Activated T-helper 17 cell treated with anti-CD3 and anti-CD28 coated beads, Interleukin-2, amount 50 U/mL, for 72 hours (primary cell): Measurements from ENCODE around the gene LMX1B. TPM values are rescaled to one million over a fixed set of nuclear protein-coding genes. Genes with fewer than 3 reads are reported as not detected.

Experiments
- ATAC-seq: fragments of 150-1000 bp; cut with Tn5 transposase; replicated peaks from 2 replicates; pipeline ENCODE4 v1.10.0; 2021; ENCODE audit warnings: mild to moderate bottlenecking, moderate library complexity
- H3K27ac Mint-ChIP-seq: one replicate; pipeline ENCODE4 v1.8.0; 2022; ENCODE audit warnings: mixed read lengths
- H3K27me3 Mint-ChIP-seq: one replicate; pipeline ENCODE4 v1.8.0; 2022; ENCODE audit warnings: mixed read lengths
- H3K36me3 Mint-ChIP-seq: one replicate; pipeline ENCODE4 v1.8.0; 2022; ENCODE audit warnings: low read depth, mild to moderate bottlenecking, mixed read lengths
- H3K4me1 Mint-ChIP-seq: one replicate; pipeline ENCODE4 v1.8.0; 2022; ENCODE audit warnings: mixed read lengths
- H3K4me3 Mint-ChIP-seq: one replicate; pipeline ENCODE4 v1.8.0; 2022; ENCODE audit warnings: mild to moderate bottlenecking, mixed read lengths
- H3K9me3 Mint-ChIP-seq: one replicate; pipeline ENCODE4 v1.8.0; 2022; ENCODE audit warnings: mixed read lengths
- total RNA-seq, 2 donors: library from RNA; stranded (reverse); gene quantifications; one replicate each; pipeline ENCODE4 v1.2.3, GENCODE V29; 2022

LMX1B gene
- total RNA-seq, 2 donors from 2014 or later = not detected

DNA sequence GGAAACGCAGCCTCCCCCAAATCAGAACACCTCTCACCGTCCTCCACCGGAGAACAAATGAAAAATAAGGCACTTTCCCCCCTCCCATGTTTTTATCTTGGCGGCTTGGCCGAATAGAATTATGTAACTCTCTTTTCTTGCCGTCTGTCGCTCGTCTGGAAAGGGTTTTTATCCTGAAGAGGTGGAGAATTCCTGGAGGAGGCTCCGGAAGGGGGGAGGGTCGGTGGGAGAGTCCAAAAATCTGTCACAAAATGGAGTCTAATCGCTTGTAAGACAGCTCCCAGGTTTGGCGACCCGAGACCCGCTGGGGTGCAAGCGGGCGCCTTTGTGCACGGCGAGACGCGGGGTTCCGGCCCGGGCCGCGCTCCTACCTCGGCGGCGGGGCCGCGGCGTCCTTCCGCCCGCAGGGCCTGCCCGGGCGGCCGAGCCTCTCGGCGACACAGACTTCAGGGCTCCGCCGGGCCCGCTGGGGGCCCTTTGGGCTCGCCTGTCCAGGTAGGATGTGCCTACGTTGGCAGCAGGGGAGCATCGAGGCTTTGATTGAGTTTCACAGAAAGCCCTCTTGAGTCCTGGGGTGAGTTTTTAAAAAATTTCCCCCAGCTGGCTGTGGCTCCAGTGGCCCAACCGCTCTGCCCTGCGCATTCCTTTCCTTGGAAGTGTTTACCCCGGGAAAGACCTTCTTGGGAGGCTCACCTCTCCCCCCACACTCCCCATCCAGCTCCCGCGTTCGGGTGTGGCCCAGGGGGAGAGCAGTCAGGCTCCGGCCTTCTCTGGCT, 5.0 kb downstream of the LMX1B start:
- Mint-ChIP-seq H3K27me3 (peaks cover 49% of the 10 kb centered on the region), H3K4me3 (no peak overlapping the region), H3K4me1 (no peaks in the 10 kb centered on the region), H3K27ac (no peak overlapping the region), H3K36me3 (no peaks in the 10 kb centered on the region), H3K9me3 (no peaks in the 10 kb centered on the region)
- no peak for ATAC-seq

DNA sequence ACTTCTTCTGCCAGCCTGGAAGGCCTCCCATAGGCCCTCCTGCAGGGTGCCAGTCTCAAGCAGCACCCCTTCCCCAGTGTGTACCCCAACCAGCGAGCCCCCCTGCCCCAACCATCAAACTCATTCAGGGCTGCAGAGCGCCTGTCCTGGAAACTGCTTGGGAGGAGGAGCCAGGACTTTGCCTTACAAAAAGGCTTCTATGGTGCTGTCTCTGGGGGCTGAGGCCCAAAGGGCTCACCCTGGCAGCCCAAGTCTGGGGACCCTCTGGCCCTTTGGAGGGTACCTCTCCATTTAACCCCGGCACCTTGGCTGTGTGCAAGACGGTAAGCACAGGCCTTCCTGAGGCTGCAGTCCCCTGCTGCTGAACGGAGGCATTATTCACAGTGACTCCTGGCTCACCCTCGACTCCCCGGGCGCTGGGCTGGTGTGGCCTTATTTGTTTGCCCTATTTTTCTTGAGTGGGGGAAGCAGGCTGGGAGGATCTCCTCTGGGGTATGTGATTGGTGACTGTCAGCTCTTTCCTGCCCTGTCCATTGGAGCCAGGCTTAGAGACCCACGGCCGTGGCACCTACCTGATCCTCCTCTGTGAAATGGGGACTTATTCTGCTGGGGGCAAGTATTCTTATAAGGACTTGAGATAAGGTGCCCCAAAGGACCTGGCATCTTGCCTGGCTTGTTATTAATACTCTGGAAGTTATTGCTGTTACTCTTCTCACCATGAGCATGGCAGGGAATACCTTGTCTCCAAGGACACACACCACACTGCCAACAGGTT, 5.8 kb downstream of the LMX1B start:
- Mint-ChIP-seq H3K27ac (no peak overlapping the region), H3K36me3 (no peaks in the 10 kb centered on the region), H3K27me3 (peaks cover 48% of the 10 kb centered on the region), H3K9me3 (no peaks in the 10 kb centered on the region), H3K4me3 (no peak overlapping the region), H3K4me1 (no peaks in the 10 kb centered on the region)
- no peak for ATAC-seq

DNA sequence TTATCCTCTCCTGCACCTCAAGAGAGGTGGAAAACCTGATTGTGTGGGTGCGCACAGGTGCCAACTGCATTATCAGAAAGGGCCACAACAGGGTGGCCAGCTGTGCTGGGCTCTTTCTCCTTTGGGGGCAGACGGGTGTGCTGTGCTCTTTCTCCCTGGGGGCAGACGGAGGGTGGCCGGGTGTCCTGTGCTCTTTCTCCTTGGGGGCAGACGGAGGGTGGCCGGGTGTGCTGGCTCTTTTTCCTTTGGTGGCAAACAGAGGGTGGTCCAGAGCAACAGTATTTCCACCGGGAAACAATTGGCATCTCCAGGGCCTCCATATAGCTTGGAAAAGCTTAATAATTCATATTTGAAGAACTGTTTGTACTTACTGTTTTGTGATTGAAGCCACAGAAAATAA, 6.8 kb downstream of the LMX1B start:
- H3K9me3 Mint-ChIP-seq = no peaks in the 10 kb centered on the region
- no peak overlapping the region for H3K4me3 Mint-ChIP-seq
- no peak overlapping the region for H3K27ac Mint-ChIP-seq
- H3K27me3 Mint-ChIP-seq = peaks cover 51% of the 10 kb centered on the region
- H3K4me1 Mint-ChIP-seq = no peaks in the 10 kb centered on the region
- no peak for ATAC-seq
- H3K36me3 Mint-ChIP-seq = no peaks in the 10 kb centered on the region

DNA sequence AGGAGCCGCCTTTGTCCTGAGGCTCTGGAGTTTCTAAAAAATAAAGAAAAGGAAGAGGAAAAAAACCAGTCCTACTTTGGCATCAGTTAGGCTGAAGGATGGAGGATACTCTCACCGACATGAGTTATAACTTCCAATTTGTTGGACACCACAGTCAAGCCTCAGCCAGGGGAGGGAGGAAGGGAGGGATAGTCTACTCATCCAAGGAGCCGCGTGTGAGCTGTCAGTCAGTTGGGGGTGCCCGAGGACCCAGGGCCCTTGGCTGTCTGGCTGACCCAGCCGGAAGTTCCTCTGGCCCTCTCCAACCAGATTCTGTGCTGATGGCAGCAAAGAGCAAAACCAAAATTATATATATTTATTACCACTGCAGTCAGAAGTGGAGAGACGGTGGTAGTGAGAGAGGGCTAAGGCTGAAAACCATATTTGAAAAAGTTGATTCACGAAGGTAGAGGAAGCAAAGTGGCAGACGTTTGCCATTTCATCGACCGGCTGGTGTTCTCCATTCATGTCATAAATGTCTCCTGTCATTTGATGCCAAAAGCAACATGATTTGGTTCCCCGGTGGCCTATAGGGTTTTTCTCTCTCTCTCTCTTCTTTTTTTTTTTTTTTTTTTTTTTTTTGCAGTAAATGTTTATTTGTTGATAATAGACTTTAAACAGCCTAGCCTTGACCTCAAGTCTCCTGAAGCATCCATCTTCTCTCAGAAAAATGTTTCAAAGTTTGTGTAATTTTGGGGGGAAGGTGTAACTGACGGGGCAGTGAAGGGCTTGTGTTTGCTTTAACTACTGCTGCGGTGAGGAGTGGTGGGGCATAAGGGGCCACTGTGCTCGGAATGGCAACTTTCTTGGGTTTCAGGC, 7.6 kb downstream of the LMX1B start:
- Mint-ChIP-seq H3K27ac (no peak overlapping the region), H3K9me3 (no peaks in the 10 kb centered on the region), H3K4me3 (no peak overlapping the region), H3K36me3 (no peaks in the 10 kb centered on the region), H3K4me1 (no peaks in the 10 kb centered on the region), H3K27me3 (peaks cover 53% of the 10 kb centered on the region)
- ATAC-seq = no peak

DNA sequence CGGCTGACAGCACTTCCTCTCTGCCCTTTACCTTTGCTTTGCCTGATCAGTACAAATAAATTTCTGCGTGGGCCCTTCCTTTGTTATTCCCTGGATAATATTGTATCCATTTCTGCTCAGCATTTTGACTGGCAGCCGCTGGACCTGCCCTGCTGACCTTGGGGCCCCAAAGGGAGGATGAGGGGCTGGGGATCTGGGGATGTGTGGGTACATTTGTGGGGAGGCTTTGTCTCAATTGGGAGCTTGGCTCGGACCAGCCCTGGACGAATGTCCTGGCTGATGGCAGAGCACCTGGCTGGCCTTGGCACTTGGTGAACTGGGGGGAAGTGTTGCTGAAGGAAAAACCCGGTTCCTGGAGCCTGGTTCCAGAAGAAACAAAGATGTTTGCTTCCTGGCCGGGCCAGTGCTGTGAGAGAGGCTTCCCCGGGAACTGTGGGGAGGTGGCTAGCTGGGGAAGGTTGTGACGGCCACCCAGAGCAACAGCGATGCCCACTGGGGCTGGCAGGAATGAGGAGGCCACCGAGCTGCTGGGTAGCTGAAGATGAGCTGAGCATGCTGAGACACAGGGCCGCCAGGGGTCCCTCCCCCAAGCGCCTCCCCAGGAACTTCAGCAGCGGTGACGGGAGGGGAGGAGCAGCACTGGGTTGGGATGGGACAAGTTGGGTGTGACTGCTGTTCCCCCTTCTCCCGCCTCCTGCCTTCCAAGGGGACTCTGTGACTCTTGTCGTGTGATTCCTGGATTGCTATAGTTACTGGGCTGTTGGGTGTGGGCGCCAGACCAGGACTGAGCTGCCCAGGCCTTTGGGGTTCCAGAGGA, 8.4 kb downstream of the LMX1B start:
- Mint-ChIP-seq H3K36me3 (no peaks in the 10 kb centered on the region), H3K4me3 (no peak overlapping the region), H3K27ac (no peak overlapping the region), H3K27me3 (peaks cover 50% of the 10 kb centered on the region), H3K9me3 (no peaks in the 10 kb centered on the region), H3K4me1 (no peaks in the 10 kb centered on the region)
- ATAC-seq = no peak

DNA sequence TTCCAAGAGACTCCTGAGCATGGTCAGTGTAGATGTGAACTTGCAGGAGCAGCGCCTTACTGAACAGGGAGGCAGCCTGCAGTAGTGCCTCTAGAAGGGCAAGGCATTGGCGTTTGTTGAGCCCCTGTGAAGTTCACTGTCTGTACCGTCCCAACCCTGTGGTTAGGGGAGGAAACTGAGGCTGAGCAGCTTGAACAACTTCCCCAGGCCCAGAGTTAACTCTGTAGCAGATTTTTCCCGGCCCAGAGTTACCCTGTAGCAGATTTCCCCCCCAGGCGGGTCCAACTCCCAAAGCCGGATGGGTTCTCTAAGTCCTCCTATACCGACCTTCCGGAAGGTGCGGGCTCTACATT, 9.6 kb downstream of the LMX1B start:
- H3K27me3 Mint-ChIP-seq = peaks cover 58% of the 10 kb centered on the region
- ATAC-seq = no peak
- H3K4me1 Mint-ChIP-seq = no peaks in the 10 kb centered on the region
- H3K4me3 Mint-ChIP-seq = no peak overlapping the region
- no peak overlapping the region for H3K27ac Mint-ChIP-seq
- no peaks in the 10 kb centered on the region for H3K9me3 Mint-ChIP-seq
- no peaks in the 10 kb centered on the region for H3K36me3 Mint-ChIP-seq

DNA sequence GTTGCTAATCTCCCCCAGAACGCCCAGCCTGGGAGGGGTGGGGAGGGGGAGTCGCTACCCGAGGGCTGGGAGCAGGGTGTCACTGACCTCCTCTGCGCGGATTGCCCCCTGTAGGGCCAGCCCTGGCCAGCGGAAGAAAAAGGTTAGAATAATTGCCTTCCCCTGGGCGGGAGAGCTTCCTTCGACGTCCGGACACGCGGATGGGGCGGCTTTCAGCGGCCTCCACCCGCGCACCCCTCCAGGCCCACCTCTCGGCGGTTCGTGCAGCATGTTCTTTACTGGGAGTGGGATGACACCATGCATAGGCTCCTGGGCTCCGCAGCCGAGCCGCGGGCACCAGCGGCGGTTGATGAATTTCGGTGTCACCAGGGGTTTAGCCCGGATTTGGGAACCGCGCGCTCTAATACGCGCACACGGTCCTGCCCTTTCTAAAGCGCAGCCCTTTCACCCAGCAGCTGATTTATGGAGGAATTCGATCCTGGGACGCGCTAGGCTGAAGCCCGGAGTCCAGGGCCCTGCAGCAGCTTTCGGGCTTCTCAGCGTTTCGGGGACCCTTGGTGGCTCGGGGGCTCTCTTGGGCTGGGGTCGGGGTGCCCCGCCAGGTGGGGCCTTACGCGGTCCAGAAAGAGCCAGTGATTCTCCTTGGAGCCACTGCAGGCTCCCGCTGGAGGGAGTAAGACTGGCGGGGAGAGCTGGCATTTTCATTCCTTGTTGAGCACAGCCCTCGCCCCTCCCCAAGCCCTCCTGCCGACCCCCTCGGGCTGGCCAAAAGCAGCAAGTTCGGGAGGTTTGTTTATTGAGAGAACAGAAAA, 10.1 kb downstream of the LMX1B start:
- Mint-ChIP-seq H3K27me3 (peaks cover 63% of the 10 kb centered on the region), H3K27ac (no peak overlapping the region), H3K4me3 (no peak overlapping the region), H3K4me1 (no peaks in the 10 kb centered on the region), H3K36me3 (no peaks in the 10 kb centered on the region), H3K9me3 (no peaks in the 10 kb centered on the region)
- no peak for ATAC-seq

DNA sequence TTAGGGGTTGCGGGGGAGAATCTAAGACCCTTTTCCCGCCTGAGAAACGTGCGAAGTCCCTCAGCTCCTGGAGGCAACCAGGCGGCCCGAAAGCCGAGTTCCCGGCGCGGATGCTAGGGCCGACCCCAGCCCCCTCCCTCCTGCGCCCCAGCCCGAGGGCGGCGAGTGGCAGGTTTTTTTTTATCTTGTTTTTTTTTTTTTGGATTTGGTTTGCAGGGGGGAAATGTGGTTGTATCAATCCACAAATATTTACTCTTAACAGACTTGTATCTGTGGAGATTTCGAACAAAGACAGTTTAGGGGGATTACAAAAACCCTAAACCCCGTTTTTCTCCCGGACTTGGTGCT, 10.7 kb downstream of the LMX1B start:
- Mint-ChIP-seq H3K36me3 (no peaks in the 10 kb centered on the region), H3K4me1 (no peaks in the 10 kb centered on the region), H3K9me3 (no peaks in the 10 kb centered on the region), H3K4me3 (no peak overlapping the region), H3K27ac (no peak overlapping the region), H3K27me3 (peaks cover 66% of the 10 kb centered on the region)
- ATAC-seq = no peak

DNA sequence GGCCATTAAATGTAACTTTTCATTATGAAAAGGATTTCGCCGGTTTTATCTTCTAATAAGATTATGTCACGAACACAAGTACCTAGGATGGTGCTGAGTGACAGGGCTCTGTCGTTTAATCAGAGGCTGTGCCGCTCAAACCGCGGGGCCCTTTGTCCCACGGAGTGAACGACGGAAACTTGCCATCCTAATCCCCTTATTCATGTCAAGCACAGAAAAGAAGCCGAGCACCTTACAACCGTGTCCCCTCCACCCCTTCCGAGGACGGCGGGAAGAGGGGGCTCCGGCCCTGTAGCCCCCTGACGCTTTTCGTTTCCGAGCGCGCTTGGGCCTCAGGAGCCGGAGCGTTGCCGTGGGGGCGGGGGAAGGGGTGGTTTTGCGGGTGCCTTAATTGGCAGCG, 11.2 kb downstream of the LMX1B start:
- no peaks in the 10 kb centered on the region for H3K4me1 Mint-ChIP-seq
- no peak overlapping the region for H3K27ac Mint-ChIP-seq
- no peaks in the 10 kb centered on the region for H3K36me3 Mint-ChIP-seq
- peak overlapping the region; percentile 66 for H3K4me3 Mint-ChIP-seq
- H3K9me3 Mint-ChIP-seq = no peaks in the 10 kb centered on the region
- H3K27me3 Mint-ChIP-seq = peaks cover 62% of the 10 kb centered on the region
- ATAC-seq = no peak

DNA sequence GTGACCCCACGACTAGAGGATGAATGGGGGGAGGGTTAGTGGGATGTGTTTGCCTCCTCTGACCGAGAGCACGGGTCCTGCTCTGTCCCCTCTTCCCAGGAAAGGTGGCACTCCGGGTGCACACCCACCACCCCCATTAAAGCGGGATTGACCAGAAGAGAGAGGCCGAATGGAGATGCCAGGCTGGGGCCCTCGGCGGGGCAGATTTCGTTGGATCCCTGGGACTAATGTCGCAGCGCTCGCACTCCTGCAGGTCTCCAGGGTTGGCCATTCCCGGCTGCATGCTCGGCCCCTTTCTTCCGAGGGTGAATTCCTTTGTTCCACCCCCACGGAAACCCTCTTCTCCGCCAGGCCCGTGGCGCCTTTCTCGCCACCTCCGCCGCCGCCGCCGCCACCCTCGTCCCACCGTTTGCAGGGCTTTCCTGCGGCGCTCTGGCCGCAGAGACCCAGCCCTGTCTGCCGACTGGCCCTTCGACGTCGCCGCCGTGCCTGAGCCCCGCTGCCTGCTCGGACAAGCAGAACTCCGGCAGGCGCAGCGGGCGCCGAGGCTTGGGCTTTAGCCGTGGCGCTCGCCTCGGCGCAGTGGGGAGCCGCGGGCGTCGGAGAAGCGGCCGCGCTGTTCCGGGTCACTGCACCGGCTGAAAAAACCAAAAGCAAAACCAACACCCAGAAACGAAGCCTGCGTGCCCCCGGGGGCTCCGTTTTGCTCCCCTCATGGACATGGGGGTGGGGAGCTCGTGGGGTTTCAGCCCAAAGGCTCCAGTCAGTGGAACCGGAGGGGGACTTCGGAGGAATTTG, 11.8 kb downstream of the LMX1B start:
- no peaks in the 10 kb centered on the region for H3K4me1 Mint-ChIP-seq
- no peaks in the 10 kb centered on the region for H3K9me3 Mint-ChIP-seq
- ATAC-seq = no peak
- peak overlapping the region; percentile 66 for H3K4me3 Mint-ChIP-seq
- no peaks in the 10 kb centered on the region for H3K36me3 Mint-ChIP-seq
- H3K27ac Mint-ChIP-seq = no peak overlapping the region
- peaks cover 56% of the 10 kb centered on the region for H3K27me3 Mint-ChIP-seq

DNA sequence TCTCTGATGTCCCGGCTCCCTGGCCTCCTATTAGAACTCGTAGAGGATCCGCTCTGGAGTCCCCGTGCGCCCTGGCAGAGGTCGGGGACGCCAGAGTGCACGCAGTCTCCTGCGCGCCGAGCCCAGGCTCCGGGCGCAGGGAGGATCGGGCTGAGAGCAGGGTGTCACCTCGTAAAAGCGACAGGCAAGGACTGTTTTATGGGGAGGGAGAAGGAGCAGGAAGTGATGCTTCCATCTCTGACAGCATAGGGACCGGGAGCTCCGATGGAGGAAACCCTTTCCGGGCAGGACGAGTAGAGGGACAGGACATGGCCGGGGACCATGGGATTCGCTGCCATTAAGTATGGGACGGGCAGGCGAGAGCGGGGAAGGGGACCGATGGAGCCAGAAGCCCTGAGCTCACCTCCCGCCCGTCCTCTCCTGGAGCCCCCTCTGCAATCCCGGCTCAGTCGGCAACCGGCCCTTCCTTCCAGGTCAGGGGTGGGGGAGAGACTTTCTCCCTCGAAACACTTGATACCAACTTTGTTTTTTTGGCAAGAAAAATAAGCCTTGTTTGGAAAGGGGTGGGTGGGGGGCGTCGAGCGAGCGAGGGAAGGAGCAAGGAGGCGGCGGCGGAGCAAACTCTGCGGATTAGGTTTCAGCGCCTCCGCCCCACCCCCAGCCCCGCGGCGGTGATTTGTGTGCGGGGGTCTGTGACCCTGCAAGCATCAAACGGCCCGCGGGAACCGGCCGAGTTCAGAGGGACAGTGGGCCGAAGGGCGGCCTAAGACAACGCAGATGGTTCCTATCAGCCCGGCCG, 12.6 kb downstream of the LMX1B start:
- H3K36me3 Mint-ChIP-seq = no peaks in the 10 kb centered on the region
- no peak overlapping the region for H3K27ac Mint-ChIP-seq
- ATAC-seq = no peak
- no peaks in the 10 kb centered on the region for H3K9me3 Mint-ChIP-seq
- no peaks in the 10 kb centered on the region for H3K4me1 Mint-ChIP-seq
- H3K4me3 Mint-ChIP-seq = peak overlapping the region; percentile 66
- H3K27me3 Mint-ChIP-seq = peaks cover 49% of the 10 kb centered on the region

DNA sequence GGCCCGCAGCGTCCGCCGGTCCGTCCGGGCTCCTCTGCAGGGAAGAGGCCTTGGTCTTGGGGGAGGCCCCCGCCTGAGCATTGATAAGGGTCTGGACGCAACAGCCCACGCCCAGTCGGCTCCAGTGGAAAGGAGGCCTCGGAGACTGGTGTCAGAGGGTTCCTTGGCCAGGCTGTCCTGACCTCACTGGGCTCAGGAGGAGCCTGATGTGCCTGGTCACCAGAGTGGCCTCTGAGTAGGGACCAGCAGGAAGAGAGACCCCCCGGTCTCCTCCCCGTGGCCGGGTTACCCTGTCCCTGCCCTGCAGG, 13.2 kb downstream of the LMX1B start:
- ATAC-seq = no peak
- no peaks in the 10 kb centered on the region for H3K36me3 Mint-ChIP-seq
- H3K4me1 Mint-ChIP-seq = no peaks in the 10 kb centered on the region
- H3K9me3 Mint-ChIP-seq = no peaks in the 10 kb centered on the region
- H3K4me3 Mint-ChIP-seq = peak overlapping the region; percentile 22
- no peak overlapping the region for H3K27ac Mint-ChIP-seq
- H3K27me3 Mint-ChIP-seq = peaks cover 47% of the 10 kb centered on the region
